ENCODE data around the gene NLK.
"Not testable (repeated sequence)": the region's sequence is repeated elsewhere in the genome, so short reads cannot be mapped to it uniquely, and the experiment has no call there.

NLK gene

GRCh38 chr17:28076144-28076543 lies 33.7 kb downstream of the NLK start:
- no peak for DNase-seq

- not testable (repeated sequence) for DNase-seq
These were observed 34.7 kb downstream of the NLK start for GRCh38 chr17:28077140-28077539.

GRCh38 chr17:28078341-28079229 lies 36.1 kb downstream of the NLK start:
- DNase-seq, result no peak

GRCh38 chr17:28081467-28081866 lies 39.0 kb downstream of the NLK start:
- DNase-seq, result no peak

GRCh38 chr17:28085766-28086165 lies 43.3 kb downstream of the NLK start:
- no peak for DNase-seq

- DNase-seq, result no peak
These were observed 44.0 kb downstream of the NLK start for GRCh38 chr17:28086519-28086918.

- no peak for DNase-seq
These were observed 45.3 kb downstream of the NLK start for GRCh38 chr17:28087743-28088142.

GRCh38 chr17:28090551-28090950 lies 48.1 kb downstream of the NLK start:
- no peak for DNase-seq

GRCh38 chr17:28092088-28092487 lies 49.6 kb downstream of the NLK start:
- no peak for DNase-seq

GRCh38 chr17:28093999-28094716 lies 51.7 kb downstream of the NLK start:
- DNase-seq, result no peak

- DNase-seq, result no peak
These were observed 54.3 kb downstream of the NLK start for GRCh38 chr17:28096756-28097155.

GRCh38 chr17:28097254-28097653 lies 54.8 kb downstream of the NLK start:
- no peak for DNase-seq

GRCh38 chr17:28097901-28098300 lies 55.4 kb downstream of the NLK start:
- no peak for DNase-seq

GRCh38 chr17:28098591-28098990 lies 56.1 kb downstream of the NLK start:
- DNase-seq, result not testable (repeated sequence)

GRCh38 chr17:28100251-28100650 lies 57.8 kb downstream of the NLK start:
- no peak for DNase-seq

- DNase-seq, result no peak
These were observed 58.5 kb downstream of the NLK start for GRCh38 chr17:28100936-28101335.

GRCh38 chr17:28101919-28102318 lies 59.4 kb downstream of the NLK start:
- no peak for DNase-seq

GRCh38 chr17:28105501-28105900 lies 63.0 kb downstream of the NLK start:
- no peak for DNase-seq

- no peak for DNase-seq
These were observed 67.7 kb downstream of the NLK start for GRCh38 chr17:28110184-28110583.

GRCh38 chr17:28112181-28112580 lies 69.7 kb downstream of the NLK start:
- DNase-seq, result no peak

GRCh38 chr17:28112606-28113005 lies 70.1 kb downstream of the NLK start:
- no peak for DNase-seq

- no peak for DNase-seq
These were observed 70.8 kb downstream of the NLK start for GRCh38 chr17:28113269-28113668.

- DNase-seq, result no peak
These were observed 72.6 kb downstream of the NLK start for GRCh38 chr17:28115046-28115445.

- DNase-seq, result no peak
These were observed 74.8 kb downstream of the NLK start for GRCh38 chr17:28117304-28117703.
